GM19438 (cell line): ENCODE measurements around the gene SEPHS1.
"Not testable (repeated sequence)": the region's sequence is repeated elsewhere in the genome, so short reads cannot be mapped to it uniquely, and the experiment has no call there.

Experiments
- ATAC-seq: cut with Tn5 transposase; IDR thresholded peaks from one replicate; pipeline ENCODE4 v1.9.1; 2021; ENCODE audit warnings: low read depth; ENCODE audit not compliant: unreplicated experiment

SEPHS1 gene

GRCh38 chr10:13365243-13365642 lies 17.1 kb upstream of the SEPHS1 start:
- ATAC-seq: no peak

GRCh38 chr10:13360587-13360986 lies 12.5 kb upstream of the SEPHS1 start:
- no peak for ATAC-seq

GRCh38 chr10:13356392-13356791 lies 8.3 kb upstream of the SEPHS1 start:
- no peak for ATAC-seq

- no peak for ATAC-seq
Observed at GRCh38 chr10:13354783-13355182, 6.7 kb upstream of the SEPHS1 start.

- no peak for ATAC-seq
Observed at GRCh38 chr10:13352519-13352918, 4.4 kb upstream of the SEPHS1 start.

- no peak for ATAC-seq
Observed at GRCh38 chr10:13351340-13351915, 3.3 kb upstream of the SEPHS1 start.

GRCh38 chr10:13349463-13350274 lies 1.6 kb upstream of the SEPHS1 start:
- no peak for ATAC-seq

- peak; percentile 40 for ATAC-seq
Observed at GRCh38 chr10:13347500-13348156, 465 bp downstream of the SEPHS1 start.

- ATAC-seq: peak; percentile 21
Observed at GRCh38 chr10:13347043-13347499, 1.0 kb downstream of the SEPHS1 start.

GRCh38 chr10:13346283-13347042 lies 1.6 kb downstream of the SEPHS1 start:
- no peak for ATAC-seq

- peak; percentile 82 for ATAC-seq
Observed at GRCh38 chr10:13340626-13341376, 7.3 kb downstream of the SEPHS1 start.

- ATAC-seq: no peak
Observed at GRCh38 chr10:13340068-13340467, 8.0 kb downstream of the SEPHS1 start.

GRCh38 chr10:13338390-13339110 lies 9.5 kb downstream of the SEPHS1 start:
- ATAC-seq: no peak

- ATAC-seq: no peak
Observed at GRCh38 chr10:13337827-13338196, 10.3 kb downstream of the SEPHS1 start.

- ATAC-seq: no peak
Observed at GRCh38 chr10:13337128-13337826, 10.8 kb downstream of the SEPHS1 start.

GRCh38 chr10:13335881-13336280 lies 12.2 kb downstream of the SEPHS1 start:
- no peak for ATAC-seq

GRCh38 chr10:13334556-13334955 lies 13.5 kb downstream of the SEPHS1 start:
- ATAC-seq: no peak

GRCh38 chr10:13331646-13332045 lies 16.4 kb downstream of the SEPHS1 start:
- no peak for ATAC-seq

- not testable (repeated sequence) for ATAC-seq
Observed at GRCh38 chr10:13330980-13331379, 17.1 kb downstream of the SEPHS1 start.
